ENCODE measurements around the gene ADAMTSL3.

- no peak for TF ChIP-seq EZH2 (IDR thresholded peaks at IDR 0.05; ENCODE audit: low read depth, unreplicated experiment)
- TF ChIP-seq POLR2AphosphoS5 (IDR thresholded peaks at IDR 0.05; ENCODE audit: low read depth) = no peak
- TF ChIP-seq, protein P1, sequence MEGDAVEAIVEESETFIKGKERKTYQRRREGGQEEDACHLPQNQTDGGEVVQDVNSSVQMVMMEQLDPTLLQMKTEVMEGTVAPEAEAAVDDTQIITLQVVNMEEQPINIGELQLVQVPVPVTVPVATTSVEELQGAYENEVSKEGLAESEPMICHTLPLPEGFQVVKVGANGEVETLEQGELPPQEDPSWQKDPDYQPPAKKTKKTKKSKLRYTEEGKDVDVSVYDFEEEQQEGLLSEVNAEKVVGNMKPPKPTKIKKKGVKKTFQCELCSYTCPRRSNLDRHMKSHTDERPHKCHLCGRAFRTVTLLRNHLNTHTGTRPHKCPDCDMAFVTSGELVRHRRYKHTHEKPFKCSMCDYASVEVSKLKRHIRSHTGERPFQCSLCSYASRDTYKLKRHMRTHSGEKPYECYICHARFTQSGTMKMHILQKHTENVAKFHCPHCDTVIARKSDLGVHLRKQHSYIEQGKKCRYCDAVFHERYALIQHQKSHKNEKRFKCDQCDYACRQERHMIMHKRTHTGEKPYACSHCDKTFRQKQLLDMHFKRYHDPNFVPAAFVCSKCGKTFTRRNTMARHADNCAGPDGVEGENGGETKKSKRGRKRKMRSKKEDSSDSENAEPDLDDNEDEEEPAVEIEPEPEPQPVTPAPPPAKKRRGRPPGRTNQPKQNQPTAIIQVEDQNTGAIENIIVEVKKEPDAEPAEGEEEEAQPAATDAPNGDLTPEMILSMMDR (conservative IDR thresholded peaks at IDR 0.05; ENCODE audit: low read depth in 2 of 2) = no peak
- no peak for TF ChIP-seq EZH2phosphoT487 (IDR thresholded peaks at IDR 0.05; ENCODE audit: unreplicated experiment)
- TF ChIP-seq CREB1 (CRISPR knock-in tag; IDR thresholded peaks at IDR 0.05; ENCODE audit: low read depth) = no peak
- no peak for TF ChIP-seq ETS1 (IDR thresholded peaks at IDR 0.05)
- TF ChIP-seq, protein P2, sequence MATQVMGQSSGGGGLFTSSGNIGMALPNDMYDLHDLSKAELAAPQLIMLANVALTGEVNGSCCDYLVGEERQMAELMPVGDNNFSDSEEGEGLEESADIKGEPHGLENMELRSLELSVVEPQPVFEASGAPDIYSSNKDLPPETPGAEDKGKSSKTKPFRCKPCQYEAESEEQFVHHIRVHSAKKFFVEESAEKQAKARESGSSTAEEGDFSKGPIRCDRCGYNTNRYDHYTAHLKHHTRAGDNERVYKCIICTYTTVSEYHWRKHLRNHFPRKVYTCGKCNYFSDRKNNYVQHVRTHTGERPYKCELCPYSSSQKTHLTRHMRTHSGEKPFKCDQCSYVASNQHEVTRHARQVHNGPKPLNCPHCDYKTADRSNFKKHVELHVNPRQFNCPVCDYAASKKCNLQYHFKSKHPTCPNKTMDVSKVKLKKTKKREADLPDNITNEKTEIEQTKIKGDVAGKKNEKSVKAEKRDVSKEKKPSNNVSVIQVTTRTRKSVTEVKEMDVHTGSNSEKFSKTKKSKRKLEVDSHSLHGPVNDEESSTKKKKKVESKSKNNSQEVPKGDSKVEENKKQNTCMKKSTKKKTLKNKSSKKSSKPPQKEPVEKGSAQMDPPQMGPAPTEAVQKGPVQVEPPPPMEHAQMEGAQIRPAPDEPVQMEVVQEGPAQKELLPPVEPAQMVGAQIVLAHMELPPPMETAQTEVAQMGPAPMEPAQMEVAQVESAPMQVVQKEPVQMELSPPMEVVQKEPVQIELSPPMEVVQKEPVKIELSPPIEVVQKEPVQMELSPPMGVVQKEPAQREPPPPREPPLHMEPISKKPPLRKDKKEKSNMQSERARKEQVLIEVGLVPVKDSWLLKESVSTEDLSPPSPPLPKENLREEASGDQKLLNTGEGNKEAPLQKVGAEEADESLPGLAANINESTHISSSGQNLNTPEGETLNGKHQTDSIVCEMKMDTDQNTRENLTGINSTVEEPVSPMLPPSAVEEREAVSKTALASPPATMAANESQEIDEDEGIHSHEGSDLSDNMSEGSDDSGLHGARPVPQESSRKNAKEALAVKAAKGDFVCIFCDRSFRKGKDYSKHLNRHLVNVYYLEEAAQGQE (IDR thresholded peaks at IDR 0.05; ENCODE audit: unreplicated experiment) = no peak
- no peak for TF ChIP-seq ZNF114 (CRISPR knock-in tag; IDR thresholded peaks at IDR 0.05)
- no peak for TF ChIP-seq STAT1 (IDR thresholded peaks at IDR 0.05; ENCODE audit: unreplicated experiment)
- no peak for TF ChIP-seq JUNB (IDR thresholded peaks at IDR 0.05; ENCODE audit: unreplicated experiment)
- TF ChIP-seq NANOG (IDR thresholded peaks at IDR 0.05; ENCODE audit: borderline replicate concordance) = no peak
Measured at GRCh38 chr15:83656192-83656591, 2.3 kb downstream of the ADAMTSL3 start.
